Nucleus accumbens (tissue), 56 donors: Measurements from ENCODE around the gene EFCAB6.

Source experiments
- DNase-seq, 56 donors: peaks; one replicate each; lab custom pipeline; 2025; lab: John Stamatoyannopoulos, UW

Gene EFCAB6

DNA sequence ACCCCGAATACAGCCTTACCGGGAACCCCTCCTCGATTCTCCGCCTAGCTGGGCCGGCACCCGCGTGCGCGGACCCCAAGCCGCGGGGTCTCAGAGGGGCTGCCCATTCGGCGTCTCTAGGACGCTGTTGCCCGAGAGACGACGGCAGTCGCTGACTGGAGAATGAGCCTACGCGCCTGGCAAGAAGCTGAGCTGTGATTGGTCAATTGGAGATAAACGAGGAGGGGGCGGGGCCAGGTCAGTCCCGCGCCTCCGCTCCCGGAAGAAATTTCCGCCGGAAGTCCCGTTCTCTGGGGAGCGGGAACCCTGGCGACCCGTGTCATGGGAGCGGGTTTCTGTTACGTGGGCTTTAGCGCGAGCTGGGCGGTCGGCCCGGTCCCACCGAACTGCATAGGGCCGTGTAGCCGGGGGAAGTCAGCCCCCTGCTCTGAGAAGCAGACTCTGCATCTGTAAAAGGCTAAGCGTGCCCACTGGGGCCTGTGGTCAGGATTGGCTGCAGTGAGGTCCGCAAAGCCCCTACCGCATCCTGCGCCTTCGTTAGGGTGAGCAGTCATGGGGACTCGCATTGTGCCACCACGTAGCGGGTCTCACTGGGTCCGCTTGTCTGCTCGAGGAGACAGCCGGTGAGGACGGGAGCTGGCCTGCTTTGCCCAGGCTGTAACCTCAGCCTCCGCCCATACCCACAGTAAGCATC, at the start of gene EFCAB6:
Gene EFCAB6 (minus strand): TSS at position 157 of the 694 bp plus-strand sequence. CDS start 29,987 bp downstream, outside the sequence.
- peak; percentile 47 to 97 (median 86) for DNase-seq

DNA sequence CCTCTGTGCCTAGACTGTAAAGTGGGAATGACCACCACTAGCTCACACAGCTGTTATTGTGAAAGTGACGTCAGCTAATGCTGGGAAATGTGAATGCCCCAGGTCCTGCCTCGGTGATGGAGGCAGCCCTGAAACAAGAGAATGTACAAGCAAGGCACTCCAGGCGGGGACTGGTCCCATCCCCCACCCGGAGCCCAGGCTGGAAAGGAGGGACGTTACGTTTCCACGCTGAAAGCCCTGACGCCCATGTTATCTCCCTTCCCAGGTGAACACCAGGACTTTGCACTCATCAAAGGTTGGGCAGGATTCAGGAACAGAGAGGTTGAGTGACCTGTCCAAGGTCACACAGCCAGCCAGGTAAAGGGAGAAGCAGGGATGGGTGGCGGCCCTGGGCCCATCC, 49.4 kb upstream of the EFCAB6 start:
- peak in 7 of 56 donors; percentile 4 to 49 (median 22) for DNase-seq

DNA sequence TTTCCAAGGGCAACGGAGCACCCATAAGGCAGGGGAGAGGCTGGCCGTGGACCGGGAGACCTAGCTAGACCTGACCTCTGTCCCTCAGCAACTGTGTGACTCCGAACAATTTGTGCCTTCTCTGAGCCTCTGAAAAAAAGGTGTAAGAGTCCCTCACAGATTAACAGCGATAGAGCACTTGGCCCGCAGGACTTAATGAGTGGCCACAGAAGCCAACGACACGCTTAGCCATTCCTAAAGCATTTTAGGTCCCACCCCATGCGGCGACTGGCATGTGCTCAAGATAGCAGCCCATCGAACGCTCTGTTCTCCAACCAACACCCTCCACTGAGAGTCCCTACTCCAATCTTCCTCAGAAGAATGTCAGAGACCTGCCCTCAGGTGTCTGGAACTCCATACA, 48.7 kb upstream of the EFCAB6 start:
- DNase-seq: no peak

DNA sequence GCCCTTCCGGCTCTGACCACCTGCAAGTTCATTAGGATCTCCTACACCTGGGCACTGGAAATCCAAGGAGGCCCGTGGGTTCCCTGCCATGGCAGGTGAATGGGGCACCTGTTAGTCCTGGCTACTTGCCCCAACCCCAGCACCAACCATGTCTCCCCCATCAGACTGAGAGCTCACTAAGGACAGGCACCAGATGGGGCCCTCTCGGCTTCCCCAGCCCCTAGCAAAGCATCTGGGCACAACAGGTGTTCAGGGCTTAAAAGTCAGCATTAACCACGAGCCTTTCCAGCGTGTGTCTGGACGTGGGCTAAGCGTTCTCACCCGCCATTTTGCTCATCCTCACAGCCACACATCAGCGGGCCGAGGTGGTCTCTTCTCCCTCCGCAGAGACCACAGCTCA, 48.0 kb upstream of the EFCAB6 start:
- DNase-seq: no peak

- no peak for DNase-seq
Measured at GRCh38 chr22:43859621-43860020, 47.5 kb upstream of the EFCAB6 start.

- no peak for DNase-seq
Measured at GRCh38 chr22:43859176-43859575, 47.1 kb upstream of the EFCAB6 start.

- DNase-seq: no peak
Measured at GRCh38 chr22:43858156-43858895, 46.2 kb upstream of the EFCAB6 start.

DNA sequence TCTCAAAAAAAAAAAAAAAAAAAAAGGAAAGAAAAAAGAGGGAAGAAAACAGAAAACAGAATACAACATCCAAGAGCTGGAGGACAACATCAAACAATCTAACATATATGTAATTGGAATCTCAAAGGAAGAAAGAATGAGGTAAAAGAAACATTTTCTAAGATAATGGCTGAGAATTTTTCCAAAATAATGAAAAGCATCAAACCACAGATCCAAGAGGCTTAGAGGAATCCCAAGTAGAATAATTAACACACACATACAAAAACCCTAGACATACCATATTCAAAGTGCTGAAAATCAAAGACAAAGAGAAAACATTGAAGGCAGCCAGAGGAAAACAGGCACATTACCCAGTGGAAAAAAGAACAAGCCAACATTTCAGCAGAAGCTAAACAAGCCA, 45.3 kb upstream of the EFCAB6 start:
- DNase-seq: no peak

DNA sequence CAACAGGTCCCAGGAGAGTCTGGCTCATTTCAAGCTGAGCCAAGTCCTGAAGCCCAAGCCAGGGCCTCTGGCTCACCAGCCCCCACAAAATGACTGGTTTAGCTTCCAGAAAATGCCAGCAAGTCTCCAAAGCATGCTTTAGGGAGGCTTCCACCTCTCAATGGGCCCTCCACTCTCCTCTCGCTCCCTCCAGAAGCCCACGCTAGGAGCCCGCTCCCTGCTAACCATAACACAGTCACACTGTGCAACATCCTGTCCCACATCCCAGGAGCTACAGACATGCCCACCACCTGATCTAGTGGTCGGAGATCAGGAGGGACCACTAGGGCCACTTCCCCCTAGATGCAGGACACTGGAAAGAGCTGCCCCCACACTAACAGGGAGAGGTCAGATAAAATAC, 43.3 kb upstream of the EFCAB6 start:
- no peak for DNase-seq

DNA sequence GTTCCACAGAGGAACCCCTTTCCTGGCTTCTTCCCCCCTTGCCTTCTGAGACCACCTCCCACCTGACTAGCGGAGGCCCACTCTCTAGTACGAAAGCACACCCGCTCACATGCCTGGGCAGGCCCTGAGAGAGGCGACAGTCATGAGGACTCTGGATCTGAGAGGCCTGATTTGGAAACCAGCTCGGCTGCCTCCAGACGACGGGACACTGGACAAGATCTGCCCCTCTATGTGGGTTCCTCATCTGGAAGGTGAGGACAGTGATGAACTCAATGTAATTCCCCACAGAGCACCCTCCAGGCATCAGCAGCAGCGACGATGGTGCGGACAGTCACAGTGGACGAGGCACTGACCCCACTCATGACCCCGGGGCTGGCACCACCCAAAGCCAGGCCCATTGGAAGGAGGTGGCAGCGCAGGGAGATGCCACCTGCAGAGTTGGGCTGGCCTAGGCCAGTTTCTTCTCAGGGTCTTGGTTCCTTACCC, 42.7 kb upstream of the EFCAB6 start:
- no peak for DNase-seq

DNA sequence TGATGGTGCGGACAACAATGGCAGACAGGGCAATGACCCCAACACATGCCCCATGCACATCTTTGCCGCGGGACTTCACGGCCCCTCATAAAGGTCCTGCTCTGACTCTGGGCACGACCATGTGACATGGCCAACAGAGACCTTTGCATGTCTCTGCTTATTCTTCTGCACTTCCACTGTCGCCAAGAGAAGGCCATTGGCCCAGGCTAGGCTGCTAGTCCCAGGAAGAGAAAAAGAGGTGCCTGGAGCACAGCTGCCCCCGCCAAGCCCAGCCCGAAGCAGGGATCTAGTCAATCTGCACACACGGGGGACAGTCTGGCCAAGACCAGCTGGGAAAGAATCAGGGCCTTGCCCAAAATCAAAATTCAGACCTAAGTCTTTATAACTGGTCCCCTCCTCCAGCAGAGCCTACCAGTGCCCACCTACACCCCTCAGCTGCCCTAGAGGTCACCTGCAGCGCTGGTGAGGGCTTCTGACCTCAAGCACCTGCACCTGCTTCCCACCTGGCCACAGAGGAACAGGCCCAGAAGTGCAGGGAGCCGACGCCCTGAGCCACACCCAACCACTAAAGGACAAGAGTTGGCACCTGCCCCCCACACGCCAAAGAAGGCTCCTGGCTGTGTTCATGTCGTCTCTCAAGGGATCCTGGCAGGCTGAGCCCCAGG, 42.1 kb upstream of the EFCAB6 start:
- DNase-seq: no peak

DNA sequence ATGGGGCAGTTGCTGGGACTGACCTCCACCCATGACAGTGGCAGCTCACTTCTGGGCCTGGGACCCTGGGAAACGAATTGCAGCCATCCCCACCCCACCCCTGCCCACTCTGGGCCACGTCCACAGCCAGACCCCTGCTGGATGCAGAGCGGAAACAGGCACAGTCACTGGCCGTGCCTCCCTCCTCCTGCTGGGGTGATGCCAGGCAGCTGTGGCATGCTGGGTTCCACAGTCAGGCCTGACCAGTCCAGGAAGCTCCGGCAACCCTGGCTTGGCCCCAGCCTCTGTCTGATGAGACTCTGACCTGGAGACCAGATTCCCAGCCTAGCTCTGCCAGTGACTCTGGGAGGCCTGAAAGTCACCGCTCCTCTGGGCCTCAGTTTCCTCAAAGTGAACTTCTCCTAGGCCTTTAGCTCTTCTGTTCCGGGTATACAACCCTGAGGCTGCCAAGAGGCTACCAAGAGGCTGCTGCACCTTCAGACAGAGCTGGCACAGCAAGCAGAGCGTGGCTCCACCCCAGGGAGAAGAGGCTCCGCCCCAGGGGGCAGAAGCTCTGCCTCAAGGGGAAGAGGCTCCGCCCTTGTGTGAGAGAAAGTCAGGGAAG, 41.3 kb upstream of the EFCAB6 start:
- peak in 1 of 56 donors; percentile 16 for DNase-seq

GRCh38 chr22:43852573-43853327, 40.6 kb upstream of the EFCAB6 start:
- DNase-seq: peak in 1 of 56 donors; percentile 13

DNA sequence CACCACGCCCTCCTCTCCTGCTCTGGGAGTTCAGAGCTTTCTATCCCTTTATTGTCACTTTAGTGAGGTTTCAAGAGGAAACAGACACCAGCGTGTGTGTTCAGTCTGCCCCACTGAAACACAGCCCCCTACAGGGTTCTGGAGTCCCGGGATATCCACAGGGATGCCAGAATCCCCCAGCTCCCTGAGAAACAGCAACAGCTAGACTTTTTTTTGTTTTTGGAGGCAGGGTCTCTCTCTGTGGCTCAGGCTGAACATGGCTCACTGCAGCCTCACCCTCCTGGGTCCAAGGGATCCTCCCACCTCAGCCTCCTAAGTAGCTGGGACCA, 39.8 kb upstream of the EFCAB6 start:
- DNase-seq: no peak

DNA sequence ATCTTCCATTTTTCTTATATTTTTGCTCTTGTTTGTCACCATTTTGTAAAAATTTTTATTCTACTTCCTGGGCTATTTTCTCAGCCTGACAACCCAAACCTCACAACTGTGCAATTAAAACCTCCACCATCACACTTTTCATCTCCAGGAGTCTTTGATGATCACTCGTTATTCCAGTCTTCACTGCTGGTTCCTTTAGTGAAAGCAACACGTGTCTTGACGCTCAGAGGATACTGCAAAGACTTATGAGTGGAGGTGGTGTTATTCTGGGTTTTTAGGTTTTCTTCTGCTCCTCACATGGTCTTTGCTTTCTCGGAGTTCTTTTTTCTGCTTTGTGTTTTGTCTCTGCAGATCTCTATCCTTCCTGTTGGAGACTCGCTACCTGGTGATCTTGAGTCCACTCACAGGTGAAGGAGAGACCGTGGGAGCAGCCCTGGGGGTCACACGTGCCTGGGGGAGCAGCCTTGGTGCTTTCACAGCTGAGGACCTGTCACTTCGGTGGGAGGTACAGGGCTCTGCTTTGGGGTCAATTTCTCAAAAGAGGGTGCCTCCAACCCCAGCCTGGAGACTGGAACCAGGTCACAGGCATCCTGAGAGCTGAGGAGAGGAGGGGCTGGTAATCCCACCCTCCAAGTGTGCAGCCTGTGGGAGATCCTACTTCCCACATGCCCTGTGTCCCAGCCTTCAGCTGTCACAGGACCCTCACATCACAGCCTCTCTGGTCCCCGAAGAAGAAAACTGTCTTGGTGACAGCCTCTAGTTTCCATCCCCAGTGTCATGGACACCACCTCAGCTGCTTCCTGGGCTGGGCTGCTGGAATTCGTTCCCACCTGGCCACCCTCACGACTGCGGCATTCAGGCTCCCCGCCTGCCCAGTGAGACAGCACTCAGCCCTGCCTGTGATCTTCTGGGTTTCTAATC, 39.2 kb upstream of the EFCAB6 start:
- no peak for DNase-seq

DNA sequence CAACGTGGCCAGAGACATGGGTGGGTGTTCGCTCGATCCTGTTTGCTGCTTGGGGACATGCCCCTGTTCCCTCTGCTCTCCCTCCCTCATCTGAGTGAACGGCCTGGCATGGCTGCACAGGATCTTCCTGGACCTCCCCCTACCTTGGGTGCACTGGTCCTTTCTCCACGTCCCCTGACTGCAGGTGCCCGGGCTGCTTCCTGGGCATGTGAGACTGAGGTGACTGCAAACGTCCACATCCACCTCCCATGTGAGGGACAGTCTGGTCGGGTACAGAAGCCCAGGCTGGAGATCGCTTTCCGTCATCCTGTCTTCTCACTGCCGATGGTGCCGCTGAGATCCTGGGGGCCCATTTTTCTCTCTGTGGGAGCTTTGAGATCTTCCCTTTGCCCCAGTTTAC, 38.4 kb upstream of the EFCAB6 start:
- DNase-seq: no peak

GRCh38 chr22:43849731-43850130, 37.6 kb upstream of the EFCAB6 start:
- DNase-seq: no peak

GRCh38 chr22:43848366-43849171, 36.5 kb upstream of the EFCAB6 start:
- DNase-seq: no peak
